T-helper 1 cell (primary cell): ENCODE measurements around the gene RIOX2.
"Not testable (repeated sequence)": the region's sequence is repeated elsewhere in the genome, so short reads cannot be mapped to it uniquely, and the experiment has no call there.

Experiments
- DNase-seq, 5 donors: peaks; one replicate each; pipeline ENCODE4 v3.0.0-alpha.2; 2012 to 2020

RIOX2 gene

DNA sequence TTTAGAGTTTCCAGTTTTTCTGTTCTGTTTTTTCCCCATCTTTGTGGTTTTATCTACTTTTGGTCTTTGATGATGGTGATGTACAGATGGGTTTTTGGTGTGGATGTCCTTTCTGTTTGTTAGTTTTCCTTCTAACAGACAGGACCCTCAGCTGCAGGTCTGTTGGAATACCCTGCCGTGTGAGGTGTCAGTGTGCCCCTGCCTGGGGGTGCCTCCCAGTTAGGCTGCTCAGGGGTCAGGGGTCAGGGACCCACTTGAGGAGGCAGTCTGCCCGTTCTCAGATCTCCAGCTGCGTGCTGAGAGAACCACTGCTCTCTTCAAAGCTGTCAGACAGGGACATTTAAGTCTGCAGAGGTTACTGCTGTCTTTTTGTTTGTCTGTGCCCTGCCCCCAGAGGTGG lies 62.4 kb downstream of the RIOX2 start:
- not testable (repeated sequence) for DNase-seq

DNA sequence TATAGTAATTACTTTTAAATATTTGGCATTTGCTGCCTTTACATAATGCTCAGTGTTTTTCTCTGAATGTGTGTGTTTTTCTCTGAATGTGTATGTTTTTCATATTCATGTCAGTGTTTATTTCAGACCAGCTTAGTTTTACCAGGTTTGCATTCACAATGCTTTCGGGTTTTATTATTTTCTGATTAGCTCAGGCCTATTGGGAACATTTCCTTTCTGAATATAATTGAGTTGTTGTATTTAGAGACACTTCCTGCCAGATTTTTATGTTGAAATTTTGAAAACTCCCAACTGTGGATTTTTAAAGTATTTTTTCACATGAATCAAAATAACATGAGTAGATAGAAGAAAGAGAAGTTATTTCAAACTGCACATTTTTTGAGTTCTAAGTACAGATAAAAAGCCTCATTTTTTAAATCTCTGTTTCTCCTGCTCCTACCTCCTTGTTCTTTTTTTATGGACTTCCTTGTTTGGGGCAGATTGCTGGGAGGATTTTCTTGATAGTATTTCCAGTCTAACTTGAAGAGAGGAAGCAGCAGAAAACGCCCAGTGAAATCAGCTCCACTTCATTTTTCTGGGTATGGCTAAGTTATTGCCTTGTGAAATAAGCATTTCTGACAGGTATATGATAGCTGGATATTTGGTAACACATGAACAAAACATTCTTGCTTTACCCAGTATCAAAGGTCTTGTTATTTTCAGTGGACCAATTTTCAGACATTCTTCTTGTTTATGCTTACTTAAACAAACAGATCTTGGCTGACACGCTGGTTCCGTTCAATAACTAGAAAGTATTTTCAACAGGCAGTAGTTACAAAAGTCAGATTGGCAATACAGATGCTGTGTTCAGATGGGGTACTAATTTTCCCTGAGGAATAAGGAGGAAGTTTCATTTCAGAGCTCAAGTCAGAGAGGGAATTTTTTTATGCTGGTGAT lies 70.7 kb downstream of the RIOX2 start:
- no peak for DNase-seq

DNA sequence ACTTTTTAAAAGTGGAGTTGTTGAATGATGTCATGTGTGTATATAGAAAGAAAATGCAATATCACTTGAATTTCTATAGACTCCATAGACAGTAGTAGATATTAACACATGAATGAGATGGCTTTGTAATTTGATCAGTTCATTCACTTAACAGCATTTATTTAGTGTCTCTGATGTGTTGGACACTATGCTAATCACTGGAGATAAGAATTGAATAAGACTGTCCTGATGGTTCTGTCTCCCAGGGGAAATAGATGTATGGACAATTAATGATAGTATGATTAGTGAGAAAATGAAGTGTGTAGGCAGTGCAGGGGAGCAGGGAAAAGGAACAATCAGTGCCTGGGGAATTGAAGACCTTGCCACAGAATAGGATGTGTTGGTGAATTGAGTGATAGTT lies 72.9 kb downstream of the RIOX2 start:
- DNase-seq: no peak

DNA sequence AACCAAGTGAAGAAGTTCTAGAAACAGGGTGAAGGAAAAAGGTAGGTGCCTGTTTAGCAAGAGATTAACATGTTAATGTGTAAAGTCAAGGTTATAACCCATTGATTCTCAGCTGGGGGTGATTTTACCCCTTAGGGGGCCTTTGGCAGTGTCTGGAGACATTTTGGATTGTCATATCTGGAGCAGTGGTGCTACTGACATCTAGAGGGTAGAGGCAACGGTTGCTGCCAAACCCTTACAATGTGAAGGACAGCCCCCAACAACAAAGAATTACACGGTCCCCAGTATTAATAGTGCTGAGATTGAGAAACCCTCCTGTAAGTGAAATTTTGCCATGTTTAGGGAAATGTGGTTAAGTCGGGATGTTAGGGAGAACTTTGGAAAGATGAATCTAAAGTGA lies 75.7 kb downstream of the RIOX2 start:
- no peak for DNase-seq

DNA sequence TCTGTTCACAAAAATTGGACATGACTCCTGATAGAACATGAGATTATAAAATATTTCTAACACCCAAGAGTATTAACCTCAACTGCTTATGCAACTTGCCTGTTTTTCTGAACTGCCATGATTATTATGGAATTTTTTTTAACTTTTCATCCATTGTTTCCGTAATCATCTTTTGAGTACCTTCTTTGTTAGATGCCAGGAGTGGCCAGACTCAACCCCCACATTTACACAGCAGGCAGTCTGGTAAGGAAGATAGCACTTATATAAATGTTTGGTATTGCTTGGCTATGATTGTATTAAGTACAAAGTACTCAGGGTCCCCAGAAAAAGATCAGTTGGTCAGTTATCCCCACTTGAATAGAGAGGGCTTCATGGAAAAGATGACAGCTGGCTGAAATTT lies 76.1 kb downstream of the RIOX2 start:
- no peak for DNase-seq

DNA sequence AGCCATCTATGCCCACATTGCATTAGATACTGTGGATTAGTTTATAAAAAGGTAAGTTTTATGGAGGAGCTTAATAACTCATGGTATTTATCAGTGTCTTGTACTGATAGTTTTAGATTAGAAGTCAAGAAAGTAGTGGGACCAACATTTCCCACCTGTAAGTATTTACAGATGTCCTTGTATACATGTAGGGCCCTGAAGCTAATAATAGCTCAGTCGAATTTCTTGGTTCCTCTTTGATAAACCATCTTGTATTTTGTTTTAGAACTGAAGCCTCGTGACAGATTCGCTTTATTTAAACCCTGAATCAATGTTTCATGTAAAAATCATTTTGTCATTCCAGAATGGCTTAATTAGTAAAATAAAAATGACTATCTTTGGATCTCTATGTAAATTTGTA lies 77.0 kb downstream of the RIOX2 start:
- DNase-seq: no peak

DNA sequence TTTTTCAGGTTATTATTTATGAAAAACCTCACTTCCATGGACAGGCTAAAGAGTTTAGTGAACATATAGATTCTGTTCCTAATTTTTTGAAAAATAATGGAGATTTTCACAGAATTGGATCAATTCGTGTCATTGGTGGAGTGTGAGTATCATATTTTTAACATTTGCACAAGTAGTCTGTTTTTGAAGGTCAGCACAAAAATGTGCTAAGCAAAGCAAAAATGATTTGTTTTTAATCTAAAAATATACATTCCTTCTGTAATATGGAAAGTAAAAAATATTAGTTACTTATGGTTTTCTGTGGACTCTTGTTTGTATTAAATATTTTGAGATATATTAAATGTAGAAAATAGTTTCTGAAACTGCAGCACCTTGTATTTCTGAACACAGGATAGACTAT lies 79.4 kb downstream of the RIOX2 start:
- DNase-seq: no peak
